ENCODE results near the gene STX18. TPM values are rescaled to one million over a fixed set of nuclear protein-coding genes. Genes with fewer than 3 reads are reported as not detected.
"Not testable (repeated sequence)": the region's sequence is repeated elsewhere in the genome, so short reads cannot be mapped to it uniquely, and the experiment has no call there.

STX18 gene
- total RNA-seq, 1 donor from 2014 or later: 36.5 TPM

- no peaks in the 10 kb centered on the region for H3K4me1 ChIP-seq
- ATAC-seq: no peak
- no peaks in the 10 kb centered on the region for H3K9me3 ChIP-seq
- no peak for DNase-seq
- TF ChIP-seq CTCF (IDR thresholded peaks at IDR 0.05): no peak
- H3K4me3 ChIP-seq: no peak overlapping the region
- H3K27ac ChIP-seq: no peak overlapping the region
- H3K36me3 ChIP-seq: peaks cover 97% of the 10 kb centered on the region
- no peaks in the 10 kb centered on the region for H3K27me3 ChIP-seq (ENCODE audit: low read depth)
- intact Hi-C loops (cut with DNase I): no loop called here
Observed at GRCh38 chr4:4423706-4424498, 117.9 kb downstream of the STX18 start.

DNA sequence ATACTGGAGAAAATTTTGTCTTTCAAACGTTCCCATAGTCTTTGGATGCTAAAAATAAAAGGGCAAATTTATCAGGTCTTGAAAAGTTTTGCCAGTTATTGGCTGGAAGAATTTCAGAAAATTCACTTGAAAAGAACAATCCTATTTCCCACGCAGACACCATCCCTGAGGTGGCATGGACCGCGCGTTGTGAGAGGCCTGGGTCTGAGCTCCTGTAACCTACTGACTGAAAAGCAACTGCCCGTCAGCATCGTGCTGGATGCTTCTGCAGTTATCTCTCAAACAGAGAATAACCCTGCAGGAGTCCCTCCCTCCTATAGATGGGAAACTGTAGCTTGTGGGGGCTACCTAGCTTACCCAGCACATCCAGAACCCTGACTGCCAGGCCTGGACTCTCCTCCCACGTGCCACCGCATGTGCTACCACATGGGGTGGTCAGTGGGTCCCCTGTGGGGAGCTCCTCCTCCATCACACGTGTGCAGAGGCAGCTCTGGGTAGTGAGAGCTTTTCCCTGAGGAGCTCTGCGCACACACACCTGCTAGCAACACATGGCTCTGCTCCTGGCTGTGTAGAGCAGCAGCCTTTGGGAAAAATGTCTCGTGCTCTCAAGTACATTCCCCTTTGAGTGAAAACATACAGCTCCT is 118.9 kb downstream of the STX18 start:
- H3K4me3 ChIP-seq: no peak overlapping the region
- ATAC-seq (no peak), DNase-seq (no peak)
- intact Hi-C loops (cut with DNase I): no loop called here
- no peak for TF ChIP-seq CTCF (IDR thresholded peaks at IDR 0.05)
- no peaks in the 10 kb centered on the region for H3K27me3 ChIP-seq (ENCODE audit: low read depth)
- H3K27ac ChIP-seq: no peak overlapping the region
- no peaks in the 10 kb centered on the region for H3K4me1 ChIP-seq
- H3K36me3 ChIP-seq: peaks cover 96% of the 10 kb centered on the region
- no peaks in the 10 kb centered on the region for H3K9me3 ChIP-seq

GRCh38 chr4:4422117-4422516 is 119.7 kb downstream of the STX18 start:
- intact Hi-C loops (cut with DNase I); H3K27ac ChIP-seq; H3K4me3 ChIP-seq; H3K27me3 ChIP-seq (ENCODE audit: low read depth); DNase-seq; ATAC-seq; H3K9me3 ChIP-seq; H3K4me1 ChIP-seq: not testable (repeated sequence)
- peaks cover 94% of the 10 kb centered on the region for H3K36me3 ChIP-seq

GRCh38 chr4:4421356-4421755 is 120.5 kb downstream of the STX18 start:
- H3K4me1 ChIP-seq: no peaks in the 10 kb centered on the region
- intact Hi-C loops (cut with DNase I): no loop called here
- H3K36me3 ChIP-seq: peaks cover 87% of the 10 kb centered on the region
- no peak for ATAC-seq
- no peak overlapping the region for H3K27ac ChIP-seq
- no peak for DNase-seq
- no peaks in the 10 kb centered on the region for H3K27me3 ChIP-seq (ENCODE audit: low read depth)
- H3K4me3 ChIP-seq: no peak overlapping the region
- no peak for TF ChIP-seq CTCF (IDR thresholded peaks at IDR 0.05)
- H3K9me3 ChIP-seq: no peaks in the 10 kb centered on the region

GRCh38 chr4:4420421-4420820 is 121.4 kb downstream of the STX18 start:
- intact Hi-C loops (cut with DNase I): no loop called here
- Histone ChIP-seq H3K4me1 (no peaks in the 10 kb centered on the region), H3K36me3 (peaks cover 78% of the 10 kb centered on the region), H3K4me3 (no peak overlapping the region), H3K9me3 (no peaks in the 10 kb centered on the region), H3K27me3 (ENCODE audit: low read depth) (no peaks in the 10 kb centered on the region), H3K27ac (no peak overlapping the region)
- ATAC-seq (no peak), DNase-seq (no peak)
- TF ChIP-seq CTCF (IDR thresholded peaks at IDR 0.05): no peak

DNA sequence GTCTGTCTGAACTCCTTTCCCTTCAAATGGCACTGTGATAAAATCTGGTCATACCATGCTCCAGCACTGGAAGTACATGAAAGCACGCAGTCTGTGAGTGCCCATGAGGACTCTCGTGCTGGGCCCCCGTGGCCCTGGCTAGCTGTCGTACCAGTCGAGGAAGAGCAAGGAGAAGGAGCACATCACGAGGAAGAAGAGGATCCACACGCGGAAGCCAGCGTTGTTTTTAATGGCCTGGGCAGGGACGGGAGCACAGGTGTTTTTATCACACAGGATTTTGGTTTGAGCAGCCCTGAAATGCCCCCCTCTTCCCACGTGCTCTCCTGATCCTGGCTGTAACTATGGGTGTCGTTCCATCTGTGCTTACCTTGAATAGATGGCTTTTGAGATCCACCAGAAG is 122.0 kb downstream of the STX18 start:
- intact Hi-C loops (cut with DNase I): no loop called here
- H3K9me3 ChIP-seq: no peaks in the 10 kb centered on the region
- H3K36me3 ChIP-seq: peaks cover 73% of the 10 kb centered on the region
- no peaks in the 10 kb centered on the region for H3K4me1 ChIP-seq
- ATAC-seq (no peak), DNase-seq (no peak)
- no peak overlapping the region for H3K27ac ChIP-seq
- no peak overlapping the region for H3K4me3 ChIP-seq
- no peak for TF ChIP-seq CTCF (IDR thresholded peaks at IDR 0.05)
- H3K27me3 ChIP-seq (ENCODE audit: low read depth): no peaks in the 10 kb centered on the region

All from lower lobe of right lung (tissue), 2 donors.